ENCODE measurements around the gene PPP2R2C.

- TF ChIP-seq CTCF (IDR thresholded peaks at IDR 0.05; ENCODE audit: low read depth, low read length) (no peak), MAX (IDR thresholded peaks at IDR 0.05; ENCODE audit: low read depth, low read length) (no peak), POLR2A (IDR thresholded peaks at IDR 0.05; ENCODE audit: extremely low read depth, insufficient read length) (no peak), MYC (IDR thresholded peaks at IDR 0.05; ENCODE audit: low read depth, low read length) (no peak)
Observed at GRCh38 chr4:6287017-6287788, 185.2 kb downstream of the PPP2R2C start.

Measured in NB4 (cell line).